Cardiac fibroblast (primary cell): Measurements from ENCODE around the gene FKBP1A.
A peak's percentile ranks its signal among the peaks of the same experiment; 100 is the strongest.
"Not testable (repeated sequence)": the region's sequence is repeated elsewhere in the genome, so short reads cannot be mapped to it uniquely, and the experiment has no call there.

Experiments used
- DNase-seq, 2 donors: peaks; one replicate each; pipeline versions ENCODE4 v3.0.0 to v3.0.0-alpha.2; 2010; ENCODE audit warnings: low read depth in 2 of 2
- H3K4me3 ChIP-seq, 2 donors: replicated peaks in 1 of 2; 1 replicate in 1 of 2; 2 replicates in 1 of 2; pipeline ENCODE4 v1.5.1; 2011; ENCODE audit warnings: low read depth in 2 of 2, low read length in 2 of 2, mild to moderate bottlenecking in 2 of 2, moderate library complexity in 1 of 2
- CTCF ChIP-seq: IDR thresholded peaks from one replicate; pipeline ENCODE4 v1.5.1; 2011; ENCODE audit warnings: low read depth, mild to moderate bottlenecking, low read length, inconsistent platforms

FKBP1A gene

GRCh38 chr20:1343446-1344124, 49.3 kb downstream of the FKBP1A start:
- peak; percentile 13 for TF ChIP-seq CTCF
- peak in 1 of 2 donors; percentile 62 for DNase-seq
- not testable (repeated sequence) for H3K4me3 ChIP-seq

- TF ChIP-seq CTCF: no peak
- no peak overlapping the region for H3K4me3 ChIP-seq
- peak; percentile 77 to 83 for DNase-seq
Measured at GRCh38 chr20:1341561-1342265, 51.1 kb downstream of the FKBP1A start.

- no peak for DNase-seq
- TF ChIP-seq CTCF: no peak
- no peak overlapping the region for H3K4me3 ChIP-seq
Measured at GRCh38 chr20:1338801-1339200, 54.1 kb downstream of the FKBP1A start.

GRCh38 chr20:1338096-1338495, 54.8 kb downstream of the FKBP1A start:
- DNase-seq: no peak
- H3K4me3 ChIP-seq: no peak overlapping the region
- no peak for TF ChIP-seq CTCF

- no peak overlapping the region for H3K4me3 ChIP-seq
- no peak for TF ChIP-seq CTCF
- no peak for DNase-seq
Measured at GRCh38 chr20:1337441-1337840, 55.4 kb downstream of the FKBP1A start.

- no peak overlapping the region for H3K4me3 ChIP-seq
- no peak for TF ChIP-seq CTCF
- DNase-seq: peak; percentile 65 to 84
Measured at GRCh38 chr20:1336699-1337367, 56.0 kb downstream of the FKBP1A start.
